GM21447 (cell line): ENCODE measurements around the gene ACADM.
A peak's percentile ranks its signal among the peaks of the same experiment; 100 is the strongest.
"Not testable (repeated sequence)": the region's sequence is repeated elsewhere in the genome, so short reads cannot be mapped to it uniquely, and the experiment has no call there.

Experiments
- ATAC-seq: cut with Tn5 transposase; IDR thresholded peaks from one replicate; pipeline ENCODE4 v1.9.1; 2021; ENCODE audit not compliant: unreplicated experiment

Gene ACADM

DNA sequence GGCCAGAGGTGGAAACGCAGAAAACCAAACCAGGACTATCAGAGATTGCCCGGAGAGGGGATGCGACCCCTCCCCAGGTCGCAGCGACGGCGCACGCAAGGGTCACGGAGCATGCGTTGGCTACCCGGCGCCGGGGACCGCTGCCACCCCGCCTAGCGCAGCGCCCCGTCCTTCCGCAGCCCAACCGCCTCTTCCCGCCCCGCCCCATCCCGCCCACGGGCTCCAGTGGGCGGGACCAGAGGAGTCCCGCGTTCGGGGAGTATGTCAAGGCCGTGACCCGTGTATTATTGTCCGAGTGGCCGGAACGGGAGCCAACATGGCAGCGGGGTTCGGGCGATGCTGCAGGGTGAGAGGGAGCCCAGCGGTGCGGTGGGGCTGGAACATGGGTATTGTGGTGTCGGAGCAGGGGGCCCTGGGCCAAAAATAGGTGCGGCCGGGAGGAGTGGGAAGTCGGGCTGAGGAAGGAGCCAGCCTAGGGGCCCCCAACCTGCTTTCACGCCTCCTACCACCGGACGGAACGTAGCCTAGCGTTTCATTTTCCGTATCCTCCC lies at the start of gene ACADM:
ACADM (plus strand) TSS at position 238 of the 551 bp plus-strand sequence; CDS start at position 317, 79 bp downstream.
- peak; percentile 90 for ATAC-seq

DNA sequence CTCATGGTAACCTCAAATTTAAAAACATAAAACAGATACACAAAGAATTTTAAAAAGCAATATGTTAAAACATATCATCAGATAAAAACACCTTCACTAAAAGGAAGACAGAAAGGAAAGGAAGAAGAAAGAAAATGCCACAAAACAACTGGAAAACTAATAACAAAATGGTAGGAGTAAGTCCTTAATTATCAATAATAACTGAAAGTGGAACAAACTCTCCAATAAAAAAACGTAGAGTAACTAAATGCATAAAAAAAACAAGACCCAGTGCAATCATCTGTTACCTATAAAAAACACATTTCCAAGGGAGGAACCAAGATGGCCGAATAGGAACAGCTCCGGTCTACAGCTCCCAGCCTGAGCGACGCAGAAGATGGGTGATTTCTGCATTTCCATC lies 47.1 kb upstream of the ACADM start:
- ATAC-seq, result no peak

DNA sequence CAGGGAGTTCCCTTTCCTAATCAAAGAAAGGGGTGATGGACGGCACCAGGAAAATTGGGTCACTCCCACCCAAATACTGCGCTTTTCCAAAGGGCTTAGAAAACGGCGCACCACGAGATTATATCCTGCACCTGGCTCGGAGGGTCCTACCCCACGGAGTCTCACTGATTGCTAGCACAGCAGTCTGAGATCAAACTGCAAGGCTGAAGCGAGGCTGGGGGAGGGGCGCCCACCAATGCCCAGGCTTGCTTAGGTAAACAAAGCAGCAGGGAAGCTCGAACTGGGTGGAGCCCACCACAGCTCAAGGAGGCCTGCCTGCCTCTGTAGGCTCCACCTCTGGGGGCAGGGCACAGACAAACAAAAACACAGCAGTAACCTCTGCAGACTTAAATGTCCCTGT lies 46.5 kb upstream of the ACADM start:
- ATAC-seq, result not testable (repeated sequence)

DNA sequence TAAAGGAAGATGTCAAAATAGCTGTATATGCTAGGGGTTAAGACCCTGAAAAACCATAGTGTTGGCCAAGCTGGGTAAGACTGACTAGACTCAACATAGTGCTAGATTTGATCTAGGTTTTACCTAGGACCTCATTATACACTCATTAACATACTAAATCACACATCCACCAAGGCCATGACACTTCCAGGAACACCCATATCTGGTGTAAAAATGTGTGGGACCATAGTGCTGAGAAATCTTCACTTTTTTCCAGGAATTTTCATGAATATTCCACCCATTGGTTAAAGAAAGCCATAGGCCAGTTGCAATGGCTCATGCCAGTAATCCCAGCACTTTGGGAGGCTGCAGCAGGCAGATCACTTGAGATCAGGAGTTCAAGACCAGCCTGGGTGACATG lies 34.0 kb upstream of the ACADM start:
- ATAC-seq, result no peak

DNA sequence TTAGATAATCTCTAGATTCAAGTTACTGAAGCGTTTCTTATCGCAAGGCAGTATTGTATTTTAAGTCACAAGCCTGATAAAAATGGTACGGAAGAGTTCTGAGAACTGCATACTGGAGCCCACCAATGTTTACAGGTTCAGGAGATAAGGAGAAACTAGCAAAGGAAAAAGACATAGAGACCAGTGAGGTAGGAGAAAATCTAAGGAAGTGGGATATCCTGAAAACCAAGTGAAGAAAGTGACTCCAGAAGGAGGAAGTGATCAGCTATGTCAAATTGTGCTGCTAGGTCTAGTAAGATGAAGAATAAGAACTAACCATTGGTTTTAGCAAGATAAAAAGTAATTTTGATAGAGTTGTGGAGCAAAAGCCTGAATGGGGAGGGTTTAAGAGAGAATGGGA lies 31.0 kb upstream of the ACADM start:
- ATAC-seq, result no peak

DNA sequence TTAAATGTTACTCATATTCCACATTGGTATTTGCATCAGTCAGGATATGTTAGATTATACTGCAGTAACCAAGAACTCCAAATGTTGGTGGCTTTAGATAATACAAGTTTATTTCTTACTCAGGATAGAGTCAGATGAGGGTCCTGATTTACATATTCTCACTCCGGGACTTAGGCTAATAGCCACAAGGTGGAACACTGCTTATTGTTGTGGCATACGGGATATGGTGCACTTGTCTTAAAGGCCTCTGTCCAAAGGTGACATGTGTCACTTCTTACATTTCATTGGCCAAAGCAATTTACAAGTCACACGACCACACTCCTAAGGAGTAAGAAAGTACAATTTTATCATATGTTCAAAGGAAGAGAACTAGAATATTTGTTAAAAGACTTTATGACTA lies 28.5 kb upstream of the ACADM start:
- no peak for ATAC-seq

DNA sequence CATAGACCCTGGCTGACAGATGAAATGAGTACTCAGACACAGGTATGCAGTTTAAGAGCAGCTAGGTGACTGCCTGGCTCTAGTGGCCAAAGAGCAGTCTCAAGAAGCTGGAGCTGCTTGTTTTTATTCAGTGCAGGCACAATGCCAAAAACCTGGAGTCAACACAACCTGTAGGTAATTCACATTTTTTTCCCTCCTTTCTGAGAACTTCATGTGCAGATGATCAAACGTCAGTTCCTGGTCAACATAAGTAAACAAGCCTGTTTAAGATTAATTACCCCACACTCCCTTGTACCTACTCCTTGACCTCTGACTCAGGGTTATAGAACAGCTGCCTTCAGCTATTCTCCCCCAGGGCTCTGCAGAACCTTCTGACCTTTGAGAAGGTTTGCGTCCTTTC lies 17.3 kb upstream of the ACADM start:
- no peak for ATAC-seq

DNA sequence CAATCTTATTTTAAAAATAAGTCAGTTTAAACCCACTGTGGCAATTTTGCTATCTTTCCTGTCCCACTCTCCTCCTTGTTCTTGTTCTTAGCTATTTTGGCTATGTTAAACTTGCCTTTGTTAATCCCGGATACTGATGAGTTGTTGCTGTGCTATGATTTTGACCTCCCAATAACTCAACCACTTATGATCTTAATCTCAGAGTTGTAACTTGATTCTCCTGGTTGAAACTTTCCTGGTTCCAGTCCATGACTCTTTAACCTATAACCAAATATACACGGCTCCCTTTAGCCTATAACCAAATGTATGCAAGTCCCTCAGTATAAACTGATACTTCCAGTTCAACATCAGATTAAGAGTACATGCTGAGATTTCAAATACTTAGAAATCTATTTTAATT lies 15.6 kb upstream of the ACADM start:
- no peak for ATAC-seq

DNA sequence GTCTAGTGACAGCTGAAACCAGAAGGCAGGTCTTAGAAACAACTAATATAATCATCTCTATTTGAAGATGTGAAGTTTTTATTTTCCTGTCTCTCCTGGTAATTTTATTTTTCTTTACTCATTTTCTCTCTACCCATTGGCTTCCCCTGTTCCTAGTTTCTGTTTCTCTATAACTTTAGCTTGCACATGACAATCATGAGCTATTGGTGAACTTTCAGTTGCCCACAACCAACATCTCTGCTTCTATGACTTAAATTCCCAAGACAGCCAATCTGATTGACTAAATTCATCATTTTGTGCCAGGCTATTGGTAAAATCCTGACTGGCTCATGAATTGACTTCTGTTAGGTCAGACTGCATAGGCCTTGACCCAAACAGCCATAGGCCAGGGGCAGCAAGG lies 13.7 kb upstream of the ACADM start:
- ATAC-seq, result no peak

DNA sequence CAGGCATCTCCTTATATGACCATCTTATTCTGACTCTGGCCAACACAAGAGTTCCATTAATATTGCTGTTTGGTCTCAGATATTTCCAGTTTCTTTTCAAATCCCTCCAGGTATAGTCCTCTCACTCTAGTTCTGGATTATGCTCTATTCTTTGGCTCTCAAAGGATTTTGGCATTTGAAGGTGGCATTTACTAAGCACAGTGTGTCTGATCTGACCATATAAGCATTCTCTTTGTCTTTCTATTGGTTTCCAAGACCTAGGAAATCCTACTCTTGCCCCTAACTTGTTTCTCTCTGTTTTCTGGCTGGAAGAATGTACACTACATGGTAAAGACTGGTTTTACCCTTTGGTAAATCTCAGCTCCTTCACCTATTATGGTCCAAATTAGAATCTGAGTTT lies 12.7 kb upstream of the ACADM start:
- no peak for ATAC-seq

DNA sequence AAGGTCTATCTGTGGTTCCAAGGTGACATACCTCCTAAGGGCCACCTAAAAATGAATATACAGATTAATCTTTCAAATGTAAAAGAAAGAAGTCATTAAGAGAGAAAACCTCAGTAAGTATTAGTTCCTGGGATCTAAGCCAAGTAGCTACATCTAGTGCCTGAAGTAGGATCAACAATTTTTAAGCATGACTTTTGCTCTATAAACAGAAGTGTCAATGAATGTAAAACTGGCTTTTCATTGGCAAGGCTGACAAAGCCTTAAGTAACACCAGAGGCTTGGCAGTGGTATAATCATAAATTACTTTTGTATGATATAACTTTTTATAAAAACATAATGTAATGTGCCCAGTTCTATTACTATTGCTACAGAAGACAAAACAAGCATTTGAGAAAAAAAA lies 12.2 kb upstream of the ACADM start:
- ATAC-seq, result no peak

DNA sequence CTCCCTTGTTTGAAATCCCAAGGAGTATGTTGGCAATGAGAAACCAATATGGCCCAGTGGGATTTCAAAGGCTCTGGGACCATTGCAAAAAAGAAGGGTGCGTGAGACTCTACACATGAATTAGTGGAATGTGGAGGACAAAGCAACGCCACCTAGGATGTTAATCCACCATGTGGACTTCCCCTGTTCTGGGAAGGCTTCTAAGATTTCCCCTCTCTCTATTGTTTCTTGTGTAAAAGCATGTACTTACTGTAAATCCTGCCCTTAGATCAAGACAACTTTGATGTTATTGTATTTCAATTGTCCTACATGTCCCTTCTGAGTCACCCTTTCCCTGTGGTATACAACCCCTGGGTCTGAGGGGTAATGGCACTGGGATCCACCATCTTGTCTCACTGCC lies 4.7 kb upstream of the ACADM start:
- ATAC-seq, result no peak

DNA sequence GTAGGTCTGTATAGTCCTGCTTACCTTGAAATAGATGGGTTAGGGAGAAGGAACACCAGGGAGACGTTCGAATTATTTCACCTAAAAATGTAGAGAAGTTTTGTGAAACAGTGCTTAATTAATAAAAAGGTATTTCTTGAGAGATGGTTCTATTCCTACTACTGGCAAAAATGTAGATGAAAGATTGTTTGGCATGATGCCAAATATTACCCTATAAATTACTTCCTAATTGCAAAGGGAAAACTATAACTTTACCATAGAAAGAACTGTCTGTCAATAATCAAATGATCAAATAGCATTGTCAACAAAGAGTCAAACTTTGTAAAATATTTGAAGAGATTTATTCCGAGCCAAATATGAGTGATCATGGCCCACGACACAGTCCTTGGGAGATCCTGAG lies 4.2 kb upstream of the ACADM start:
- ATAC-seq, result no peak

DNA sequence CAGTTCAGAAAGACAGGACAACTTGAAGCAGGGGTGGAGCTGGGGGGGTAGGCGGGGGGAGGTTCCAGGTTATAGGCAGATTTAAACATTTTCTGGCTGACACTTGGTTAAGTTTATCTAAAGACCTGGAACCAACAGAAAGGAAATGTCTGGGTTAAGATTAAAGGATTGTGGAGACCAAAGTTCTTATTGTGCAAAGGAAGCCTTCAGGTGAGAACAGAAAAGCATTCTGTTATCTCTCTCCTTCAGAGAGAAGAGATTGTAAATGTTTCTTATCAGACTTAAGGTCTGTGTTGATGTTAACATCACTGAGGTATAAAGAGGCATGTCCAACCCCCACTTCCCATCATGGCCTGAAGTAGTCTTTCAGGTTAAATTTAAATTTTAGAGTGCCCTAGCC lies 3.7 kb upstream of the ACADM start:
- no peak for ATAC-seq

DNA sequence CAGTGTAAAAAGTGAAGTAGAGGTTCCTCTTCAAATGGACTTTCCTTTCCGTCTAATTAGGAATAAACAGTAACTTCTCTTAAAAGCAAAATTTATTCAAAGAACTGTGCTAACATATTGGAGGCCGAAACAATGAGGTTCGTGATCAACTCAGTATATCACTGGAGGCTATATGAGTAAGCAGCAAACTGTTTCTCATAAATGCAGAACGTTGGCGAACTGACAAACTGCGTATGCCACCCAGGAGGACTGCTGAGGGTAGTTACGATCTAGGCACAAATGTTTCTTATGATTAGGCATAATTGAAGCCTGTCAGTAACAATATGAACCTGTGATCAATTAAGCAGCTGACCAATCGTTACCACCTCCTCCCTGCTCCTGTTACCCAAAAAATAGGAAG lies 2.3 kb upstream of the ACADM start:
- ATAC-seq, result not testable (repeated sequence)

DNA sequence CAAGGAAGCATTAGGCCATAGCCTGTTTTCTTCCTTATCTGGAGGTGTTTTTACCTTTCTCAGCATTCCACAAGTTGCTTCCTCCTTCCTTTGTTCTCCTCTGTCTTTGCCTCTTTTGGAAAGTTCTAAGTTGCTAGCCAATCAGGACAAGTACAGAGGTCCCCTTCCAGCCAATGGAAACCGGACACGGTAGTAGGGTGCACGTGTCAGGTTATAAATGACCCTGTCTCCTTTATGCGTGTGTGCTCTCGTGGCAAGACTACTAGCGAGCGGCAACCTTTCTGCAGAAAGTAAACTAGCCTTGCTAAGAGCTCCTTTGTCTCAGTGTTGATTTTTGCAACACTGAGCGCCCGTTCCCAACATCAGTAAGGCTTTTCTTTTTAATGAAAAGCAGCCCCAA lies 1.5 kb upstream of the ACADM start:
- no peak for ATAC-seq

DNA sequence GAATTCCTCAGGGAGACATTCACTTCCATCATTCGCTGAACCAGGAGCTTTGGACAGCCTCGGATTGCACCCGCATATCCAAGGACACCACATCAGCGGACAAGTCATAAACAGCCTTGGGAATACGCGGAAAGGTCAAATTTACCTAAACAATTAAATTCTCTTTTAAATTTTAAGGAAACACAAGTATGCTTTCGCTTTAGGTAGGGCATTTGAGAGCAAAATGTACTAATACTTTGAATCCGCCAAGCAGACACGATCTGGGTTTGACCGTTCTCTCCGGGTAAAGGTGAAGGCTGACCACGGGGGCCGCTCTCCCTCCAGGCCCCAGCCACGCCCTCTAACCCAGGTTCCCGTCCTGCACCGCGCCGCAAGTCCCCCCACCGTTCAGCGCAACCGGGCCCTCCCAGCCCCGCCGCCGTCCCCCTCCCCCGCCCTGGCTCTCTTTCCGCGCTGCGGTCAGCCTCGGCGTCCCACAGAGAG lies 479 bp upstream of the ACADM start:
- peak; percentile 68 for ATAC-seq

DNA sequence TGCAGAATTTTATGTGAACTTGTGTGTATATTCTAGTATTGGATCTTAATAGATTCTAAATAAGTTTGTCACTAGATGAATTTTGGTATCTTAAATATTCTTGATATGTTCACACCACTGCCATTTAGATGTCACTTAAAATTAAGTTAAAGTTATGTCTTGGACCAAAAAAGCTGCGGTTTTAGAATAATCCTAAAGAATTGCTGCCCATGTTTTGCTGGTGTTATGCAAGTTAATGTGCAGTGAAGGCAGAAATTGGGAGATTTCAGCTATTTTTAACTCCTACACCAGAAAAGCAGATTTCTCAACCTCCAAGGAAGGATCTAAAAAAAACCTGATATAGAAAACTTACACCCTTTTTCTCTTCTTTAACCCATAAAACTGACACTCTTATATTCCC lies 757 bp downstream of the ACADM start:
- no peak for ATAC-seq

DNA sequence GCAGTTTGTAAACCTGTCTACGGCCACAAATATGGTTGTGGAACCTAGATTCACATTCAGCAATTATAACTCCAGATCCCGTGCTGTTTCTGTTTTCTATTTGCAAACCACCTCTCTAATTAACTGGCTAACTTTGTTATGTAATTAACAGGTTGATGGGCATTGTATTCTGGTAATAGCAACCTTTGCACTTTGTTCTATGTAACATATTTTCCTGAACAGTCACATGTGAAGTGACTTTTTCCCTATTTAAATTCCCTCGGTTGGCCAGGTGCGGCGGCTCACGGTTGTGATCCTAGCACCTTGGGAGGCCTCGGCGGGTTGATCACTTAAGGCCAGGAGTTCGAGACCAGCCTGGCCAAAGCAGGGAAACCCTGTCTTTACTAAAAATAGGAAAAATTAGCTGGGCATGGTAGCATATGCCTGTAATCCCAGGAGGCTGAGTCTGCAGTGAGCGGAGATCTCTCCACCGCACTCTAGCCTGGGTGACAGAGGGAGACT lies 1.4 kb downstream of the ACADM start:
- no peak for ATAC-seq

DNA sequence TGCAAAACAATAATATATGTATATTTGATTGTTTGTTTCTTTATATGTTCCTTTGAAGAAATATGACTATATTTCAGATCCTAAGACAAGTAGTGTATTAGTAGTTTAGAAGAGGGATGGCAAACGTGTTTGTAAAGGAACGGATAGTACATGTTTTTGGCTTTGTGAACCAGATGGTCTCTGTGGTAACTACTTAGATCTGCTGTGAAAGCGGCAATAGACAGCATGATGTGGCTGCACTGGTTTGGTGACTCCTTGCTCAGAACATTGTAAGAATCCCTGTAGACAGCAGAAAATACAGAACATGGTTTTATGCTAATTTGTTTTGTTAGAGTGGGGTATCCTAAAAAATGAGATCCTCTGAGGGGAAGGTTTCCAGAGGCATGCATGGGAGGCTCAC lies 3.1 kb downstream of the ACADM start:
- ATAC-seq, result no peak

DNA sequence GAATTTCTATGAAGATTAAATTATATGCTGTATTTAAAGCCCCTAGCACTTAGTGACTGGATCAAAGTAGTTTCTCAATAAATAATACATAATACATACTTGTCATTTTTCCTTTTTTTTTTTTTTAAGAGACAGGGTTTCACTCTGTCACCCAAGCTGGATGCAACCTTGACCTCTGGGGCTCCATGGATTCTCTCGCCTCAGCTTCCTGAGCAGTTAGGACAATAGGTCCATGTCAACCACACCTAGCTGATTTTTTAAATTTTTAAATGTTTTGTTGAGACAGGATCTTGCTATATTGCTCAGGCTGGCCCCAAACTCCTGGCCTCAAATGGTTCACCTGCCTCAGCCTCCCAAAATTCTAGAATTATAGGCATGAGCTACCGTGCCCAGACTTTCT lies 5.9 kb downstream of the ACADM start:
- ATAC-seq, result no peak

DNA sequence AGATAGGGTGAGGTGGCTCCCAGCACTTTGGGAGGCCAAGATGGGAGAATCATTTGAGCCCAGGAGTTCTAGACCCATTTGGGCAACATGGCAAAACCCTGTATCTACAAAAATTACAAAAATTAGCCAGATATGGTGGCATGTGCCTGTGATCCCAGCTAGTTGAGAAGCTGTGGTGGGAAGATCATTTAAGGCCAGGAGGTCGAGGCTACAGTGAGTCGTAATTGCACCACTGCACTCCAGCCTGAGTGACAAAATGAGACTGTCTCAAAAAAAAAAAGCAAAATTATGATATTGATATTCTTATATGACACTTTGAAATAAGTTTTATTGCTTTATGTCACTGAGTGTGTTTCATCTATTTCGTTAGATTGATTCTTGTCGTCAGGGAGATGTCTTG lies 7.4 kb downstream of the ACADM start:
- ATAC-seq, result no peak

DNA sequence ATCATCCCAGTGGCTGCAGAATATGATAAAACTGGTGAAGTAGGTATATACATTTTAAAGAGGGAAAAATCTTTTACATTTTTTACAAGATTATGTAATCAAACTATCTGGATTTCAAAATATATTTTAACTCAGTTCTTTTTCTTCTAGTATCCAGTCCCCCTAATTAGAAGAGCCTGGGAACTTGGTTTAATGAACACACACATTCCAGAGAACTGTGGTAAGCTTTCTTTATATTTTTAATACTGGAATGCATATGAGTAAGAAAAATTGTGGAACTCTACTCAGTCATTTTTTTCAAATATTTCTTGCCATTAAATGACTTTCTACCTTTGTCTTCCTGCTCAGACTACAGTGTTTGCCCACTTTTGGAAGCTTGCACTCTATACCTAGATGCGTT lies 8.2 kb downstream of the ACADM start:
- no peak for ATAC-seq
